Activated T-cell treated with anti-CD3 and anti-CD28 coated beads for 24 hours (primary cell): ENCODE measurements around the gene MINPP1.
"Not testable (repeated sequence)": the region's sequence is repeated elsewhere in the genome, so short reads cannot be mapped to it uniquely, and the experiment has no call there.

Experiments used
- DNase-seq: peaks from one replicate; pipeline ENCODE4 v3.0.0-alpha.2; 2020; ENCODE audit warnings: low read depth

MINPP1 gene

GRCh38 chr10:87504640-87505365, at the start of gene MINPP1:
TSS of gene MINPP1 (plus strand) at chr10:87504893. CDS start at chr10:87504916, 23 bp downstream.
- DNase-seq, result peak; percentile 80

- not testable (repeated sequence) for DNase-seq
Measured at GRCh38 chr10:87456586-87457220, 48.0 kb upstream of the MINPP1 start.

GRCh38 chr10:87461751-87462150, 42.9 kb upstream of the MINPP1 start:
- DNase-seq, result not testable (repeated sequence)

GRCh38 chr10:87466849-87467248, 37.8 kb upstream of the MINPP1 start:
- DNase-seq, result not testable (repeated sequence)

- DNase-seq, result not testable (repeated sequence)
Measured at GRCh38 chr10:87488733-87489132, 16.0 kb upstream of the MINPP1 start.

GRCh38 chr10:87490285-87490684, 14.4 kb upstream of the MINPP1 start:
- DNase-seq, result not testable (repeated sequence)

GRCh38 chr10:87492450-87492849, 12.2 kb upstream of the MINPP1 start:
- DNase-seq, result not testable (repeated sequence)

- DNase-seq, result not testable (repeated sequence)
Measured at GRCh38 chr10:87495446-87495845, 9.2 kb upstream of the MINPP1 start.

- not testable (repeated sequence) for DNase-seq
Measured at GRCh38 chr10:87497386-87497785, 7.3 kb upstream of the MINPP1 start.

- not testable (repeated sequence) for DNase-seq
Measured at GRCh38 chr10:87498106-87498789, 6.4 kb upstream of the MINPP1 start.

GRCh38 chr10:87500646-87501048, 4.0 kb upstream of the MINPP1 start:
- DNase-seq, result no peak

- DNase-seq, result no peak
Measured at GRCh38 chr10:87503401-87503800, 1.3 kb upstream of the MINPP1 start.

- no peak for DNase-seq
Measured at GRCh38 chr10:87503886-87504285, 807 bp upstream of the MINPP1 start.

GRCh38 chr10:87504307-87504639, 420 bp upstream of the MINPP1 start:
- no peak for DNase-seq

- peak; percentile 21 for DNase-seq
Measured at GRCh38 chr10:87505366-87506111, 846 bp downstream of the MINPP1 start.

- DNase-seq, result no peak
Measured at GRCh38 chr10:87506956-87507355, 2.3 kb downstream of the MINPP1 start.

- no peak for DNase-seq
Measured at GRCh38 chr10:87507879-87508483, 3.3 kb downstream of the MINPP1 start.

GRCh38 chr10:87508837-87509236, 4.1 kb downstream of the MINPP1 start:
- DNase-seq, result no peak

- no peak for DNase-seq
Measured at GRCh38 chr10:87510025-87510424, 5.3 kb downstream of the MINPP1 start.

- no peak for DNase-seq
Measured at GRCh38 chr10:87511526-87511925, 6.8 kb downstream of the MINPP1 start.

GRCh38 chr10:87518937-87519336, 14.2 kb downstream of the MINPP1 start:
- DNase-seq, result no peak

- no peak for DNase-seq
Measured at GRCh38 chr10:87519582-87519981, 14.9 kb downstream of the MINPP1 start.
